GM19324 (cell line): ENCODE data around the gene OR10H5.
"Not testable (repeated sequence)": the region's sequence is repeated elsewhere in the genome, so short reads cannot be mapped to it uniquely, and the experiment has no call there.

Source experiments
- ATAC-seq: cut with Tn5 transposase; IDR thresholded peaks from one replicate; pipeline ENCODE4 v1.9.1; 2021; ENCODE audit warnings: mild to moderate bottlenecking, moderate library complexity; ENCODE audit not compliant: unreplicated experiment, low FRiP score

OR10H5 gene

DNA sequence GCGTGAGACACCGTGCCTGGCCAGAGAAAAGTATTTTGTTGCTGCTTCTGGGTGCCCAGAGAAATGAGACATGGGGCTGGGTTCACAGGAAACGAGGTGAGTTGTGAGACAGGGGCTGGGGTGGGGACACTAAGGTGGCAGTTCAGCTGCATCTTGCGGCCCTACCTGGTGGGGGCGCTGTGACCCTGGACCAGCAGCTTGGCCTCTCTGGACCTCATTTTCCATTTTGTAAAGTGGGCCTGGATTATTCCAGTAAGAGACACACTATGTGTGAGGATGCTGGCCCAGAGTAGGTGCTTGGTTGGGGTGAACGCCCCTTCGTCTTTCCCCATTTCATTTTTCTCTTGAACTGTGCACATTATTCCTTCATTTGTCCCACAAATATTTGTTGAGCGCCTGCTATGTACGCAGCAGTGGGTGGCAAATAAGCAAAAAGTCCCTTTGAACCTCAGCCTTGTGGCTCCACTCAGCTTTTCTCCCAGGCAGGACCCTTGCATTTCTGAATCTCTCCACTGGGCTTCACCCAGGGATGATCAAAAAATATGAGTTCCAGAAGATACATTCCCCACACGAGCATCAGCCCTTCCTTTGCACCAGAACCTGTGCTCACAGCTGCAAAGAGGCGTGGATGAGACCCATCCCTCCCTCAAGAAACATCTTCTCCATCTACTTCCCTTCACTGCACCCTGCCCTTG lies 54.6 kb downstream of the OR10H5 start:
- no peak for ATAC-seq

GRCh38 chr19:15843203-15843893 lies 55.9 kb downstream of the OR10H5 start:
- no peak for ATAC-seq

- not testable (repeated sequence) for ATAC-seq
These were observed 56.4 kb downstream of the OR10H5 start for GRCh38 chr19:15843894-15844222.

DNA sequence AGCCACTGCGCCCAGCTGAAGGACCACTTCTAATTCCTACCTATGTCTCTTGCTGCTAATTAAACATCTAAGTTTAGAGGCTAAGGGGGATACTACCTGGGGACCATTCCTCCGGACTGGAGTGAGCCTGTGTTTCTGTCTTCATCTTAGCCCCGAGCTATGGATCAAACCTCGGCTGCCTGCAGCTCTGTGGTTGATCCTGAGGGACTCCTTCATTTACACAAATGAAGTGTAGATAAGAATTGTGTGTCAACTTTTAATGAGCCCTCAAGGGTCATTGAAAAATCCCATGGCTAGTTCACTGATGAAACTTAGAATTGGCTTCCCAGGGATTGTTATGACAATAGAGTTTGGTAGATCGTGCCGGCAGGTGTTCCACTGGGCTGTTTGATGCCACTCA lies 59.5 kb downstream of the OR10H5 start:
- ATAC-seq: no peak

DNA sequence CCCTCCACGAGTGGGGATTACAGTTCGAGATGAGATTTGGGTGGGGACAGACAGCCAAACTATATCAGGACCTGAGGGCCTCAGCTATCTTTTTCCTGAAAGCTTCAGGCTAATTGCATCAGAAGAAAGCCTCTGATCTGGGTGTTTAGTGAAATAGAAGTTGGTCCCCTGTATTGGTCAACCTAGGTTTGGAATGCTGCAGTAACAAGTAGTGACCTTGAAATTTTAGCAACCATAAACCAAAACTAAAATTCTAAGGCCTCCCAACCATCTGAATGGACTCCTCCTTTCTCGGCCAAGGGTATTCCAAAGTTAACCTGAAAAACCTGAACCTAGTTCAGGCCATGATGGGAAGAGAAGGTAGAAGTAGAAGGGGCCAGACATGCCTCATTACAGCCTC lies 62.9 kb downstream of the OR10H5 start:
- no peak for ATAC-seq
